ENCODE data around the gene GNG13. TPM values are rescaled to one million over a fixed set of nuclear protein-coding genes. Genes with fewer than 3 reads are reported as not detected.
"Not testable (repeated sequence)": the region's sequence is repeated elsewhere in the genome, so short reads cannot be mapped to it uniquely, and the experiment has no call there.

GNG13 gene
- total RNA-seq, 2 experiments from 2014 or later = not detected

GRCh38 chr16:756428-756827, 44.1 kb downstream of the GNG13 start:
- POLR2A ChIA-PET = no interaction called here
- CTCF ChIA-PET = interaction anchor here (0.6 to 1.0 kb wide), 2 partner anchors 35 to 441 kb away, joined by 3 read pairs; no protein-coding TSS in a partner anchor

DNA sequence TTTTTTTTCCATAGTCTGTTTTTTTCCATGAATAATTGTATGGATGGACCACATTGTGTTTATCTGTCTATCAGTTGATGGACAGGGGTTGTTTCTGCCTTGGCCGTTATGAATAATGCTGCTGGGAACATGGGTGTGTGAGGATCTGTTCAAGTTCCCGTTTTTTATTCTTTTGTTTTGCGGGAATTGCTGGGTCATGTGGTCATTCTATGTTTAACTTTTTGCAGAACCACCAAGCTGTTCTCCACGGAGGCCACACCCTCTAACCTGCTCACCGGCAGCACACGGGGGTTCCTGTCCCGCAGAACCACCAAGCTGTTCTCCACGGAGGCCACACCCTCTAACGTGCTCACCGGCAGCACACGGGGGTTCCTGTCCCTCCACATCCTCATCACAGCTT, 45.9 kb downstream of the GNG13 start:
- POLR2A ChIA-PET = no interaction called here
- CTCF ChIA-PET = no interaction called here

DNA sequence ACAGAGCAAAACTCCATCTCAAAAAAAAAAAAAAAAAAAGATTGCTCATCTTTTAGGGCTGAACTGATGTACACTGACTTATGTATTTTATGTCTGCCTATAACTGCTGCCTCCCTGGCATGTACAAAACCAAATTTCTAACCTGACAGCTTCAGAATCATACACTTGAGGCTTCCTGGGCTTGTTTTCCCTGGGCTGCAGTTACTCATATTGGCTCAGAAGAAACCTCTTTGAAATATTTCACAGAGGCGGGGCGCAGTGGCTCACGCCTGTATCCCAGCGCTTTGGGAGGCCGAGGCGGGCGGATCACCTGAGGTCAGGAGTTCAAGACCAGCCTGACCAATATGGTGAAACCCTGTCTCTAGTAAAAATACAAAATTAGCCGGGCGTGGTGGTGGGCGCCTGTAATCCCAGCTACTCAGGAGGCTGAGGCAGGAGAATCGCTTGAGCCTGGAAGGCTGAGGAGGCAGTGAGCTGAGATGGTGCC, 46.4 kb downstream of the GNG13 start:
- POLR2A ChIA-PET = not testable (repeated sequence)
- CTCF ChIA-PET = interaction anchor here (0.7 kb wide), 2 partner anchors 138 to 709 kb away, joined by 3 to 6 read pairs; no protein-coding TSS in a partner anchor

- CTCF ChIA-PET = no interaction called here
- POLR2A ChIA-PET = no interaction called here
Observed at GRCh38 chr16:752007-752312, 48.6 kb downstream of the GNG13 start.

DNA sequence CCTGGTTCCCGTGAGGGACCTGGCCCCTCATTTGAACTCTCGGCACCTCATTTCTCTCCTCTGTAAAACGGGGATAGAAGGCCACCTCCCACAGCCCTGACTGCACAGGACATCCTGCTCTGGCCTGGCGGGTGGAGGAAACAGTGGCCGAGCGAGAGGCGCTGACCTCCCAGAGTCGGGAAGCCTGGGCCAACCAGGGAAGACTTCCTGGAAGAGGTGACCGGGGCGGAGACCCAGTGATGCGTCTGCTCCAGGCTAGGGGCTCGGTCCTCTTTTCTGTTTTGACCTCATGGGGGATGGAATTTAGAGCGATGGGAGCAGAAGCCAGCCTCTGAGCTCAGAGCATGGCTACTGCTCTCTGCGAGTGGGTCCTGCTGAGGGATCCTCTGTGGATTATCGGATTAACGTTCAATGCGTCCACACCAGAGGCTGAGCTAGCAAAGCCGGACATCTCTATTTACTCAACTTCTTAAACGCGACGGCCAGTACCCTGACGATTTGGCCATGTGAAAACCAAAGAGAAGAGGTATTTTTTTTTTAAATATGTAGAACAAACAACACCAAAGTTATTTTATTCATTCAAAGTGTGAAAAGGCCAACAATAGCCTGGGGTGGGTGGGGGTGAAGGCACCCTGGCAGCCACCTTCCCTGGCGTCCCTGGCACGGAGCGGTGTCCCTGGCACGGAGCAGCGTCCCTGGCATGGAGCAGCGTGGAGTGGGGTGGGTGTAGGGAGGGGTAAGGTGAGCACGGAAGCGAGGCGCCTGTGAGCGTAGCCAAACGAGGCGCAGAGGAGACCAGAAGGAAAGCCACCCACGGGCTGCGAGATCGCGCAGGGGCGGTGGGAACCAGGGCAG, 49.2 kb downstream of the GNG13 start:
- ChIA-PET CTCF (interaction anchor here (1.4 kb wide), 1 partner anchor 39 kb away, joined by 6 read pairs; no protein-coding TSS in a partner anchor), POLR2A (no interaction called here)

- CTCF ChIA-PET = interaction anchor here (0.6 to 1.4 kb wide), 2 partner anchors 39 to 87 kb away, joined by 3 to 6 read pairs; no protein-coding TSS in a partner anchor
- POLR2A ChIA-PET = no interaction called here
Observed at GRCh38 chr16:750485-750884, 50.0 kb downstream of the GNG13 start.

DNA sequence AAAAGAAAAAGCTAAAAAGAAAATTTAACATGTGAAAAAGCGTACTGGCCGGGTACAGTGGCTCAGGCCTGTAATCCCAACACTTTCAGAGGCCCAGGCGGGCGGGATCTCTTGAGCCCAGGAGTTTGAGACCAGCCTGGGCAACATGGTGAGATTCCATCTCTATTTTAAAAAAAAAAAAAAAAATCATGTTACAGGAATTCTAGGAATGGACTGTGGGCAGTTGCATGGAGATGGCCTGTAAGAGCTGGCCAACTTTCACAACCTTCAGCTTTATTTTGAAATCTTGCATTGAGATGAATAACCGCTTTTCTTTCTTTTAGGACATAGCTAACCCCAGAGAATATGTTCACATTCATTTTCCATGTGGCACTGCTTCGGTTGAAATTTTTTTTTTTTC, 51.5 kb downstream of the GNG13 start:
- ChIA-PET POLR2A (no interaction called here), CTCF (no interaction called here)

Other genes starting within 250 kb of the GNG13 start
- gene PRR35, start 240.3 kb downstream of the GNG13 start, total RNA-seq = not detected
- under 1 TPM; 0.25 to 0.27 TPM for gene NHLRC4, start 233.7 kb downstream of the GNG13 start, total RNA-seq
- gene PIGQ, start 230.8 kb downstream of the GNG13 start, total RNA-seq = 10 to 100 TPM; 46.7 to 50.8 TPM
- 10 to 100 TPM in 1 of 2 experiments, 1 to 10 TPM in 1; 8.9 to 11.1 TPM for gene RAB40C, start 210.7 kb downstream of the GNG13 start, total RNA-seq
- gene WFIKKN1, start 169.7 kb downstream of the GNG13 start, total RNA-seq = under 1 TPM; 0.15 to 0.19 TPM
- gene METTL26, start 164.4 kb downstream of the GNG13 start, total RNA-seq = 100 to 1,000 TPM; 136 to 137 TPM
- 10 to 100 TPM; 63.5 to 73.0 TPM for gene MCRIP2, start 158.9 kb downstream of the GNG13 start, total RNA-seq
- gene WDR90, start 151.4 kb downstream of the GNG13 start, total RNA-seq = 10 to 100 TPM; 87.3 to 89.6 TPM
- gene RHOT2, start 132.6 kb downstream of the GNG13 start, total RNA-seq = 100 to 1,000 TPM; 136 to 147 TPM
- under 1 TPM; 0.48 to 0.63 TPM for gene RHBDL1, start 125.1 kb downstream of the GNG13 start, total RNA-seq
- 100 to 1,000 TPM; 100 to 106 TPM for gene STUB1, start 120.3 kb downstream of the GNG13 start, total RNA-seq
- 10 to 100 TPM; 48.7 to 49.3 TPM for gene JMJD8, start 116.4 kb downstream of the GNG13 start, total RNA-seq
- gene WDR24, start 110.3 kb downstream of the GNG13 start, total RNA-seq = 10 to 100 TPM; 22.0 to 23.6 TPM
- gene FBXL16, start 94.9 kb downstream of the GNG13 start, total RNA-seq = 1 to 10 TPM; 4.1 to 5.7 TPM
- gene METRN, start 85.6 kb downstream of the GNG13 start, total RNA-seq = 10 to 100 TPM; 35.3 to 37.7 TPM
- gene ANTKMT, start 79.6 kb downstream of the GNG13 start, total RNA-seq = 10 to 100 TPM; 69.1 to 69.9 TPM
- gene CCDC78, start 74.3 kb downstream of the GNG13 start, total RNA-seq = 1 to 10 TPM; 8.6 TPM
- 10 to 100 TPM; 29.0 to 31.5 TPM for gene HAGHL, start 73.6 kb downstream of the GNG13 start, total RNA-seq
- 10 to 100 TPM; 33.4 to 34.5 TPM for gene CIAO3, start 59.7 kb downstream of the GNG13 start, total RNA-seq
- gene MSLN, start 40.0 kb downstream of the GNG13 start, total RNA-seq = not detected
- gene RPUSD1, start 12.4 kb downstream of the GNG13 start, total RNA-seq = 10 to 100 TPM; 40.6 to 44.4 TPM
- gene CHTF18, start 12.1 kb downstream of the GNG13 start, total RNA-seq = 100 to 1,000 TPM; 122 to 128 TPM
- 1 to 10 TPM; 7.7 to 7.8 TPM for gene LMF1, start 170.2 kb upstream of the GNG13 start, total RNA-seq
- gene SOX8, start 181.0 kb upstream of the GNG13 start, total RNA-seq = under 1 TPM; 0.61 to 0.63 TPM